Vagina (tissue), 2 donors: ENCODE data around the gene IPO5.
A peak's percentile ranks its signal among the peaks of the same experiment; 100 is the strongest.

ENCODE experiments used
- POLR2A ChIP-seq, 2 donors: fragments of 450-650 bp; IDR thresholded peaks; one replicate each; pipeline ENCODE4 v1.6.1; 2017; ENCODE audit warnings: antibody characterized with exemption in 2 of 2, mild to moderate bottlenecking in 2 of 2, moderate library complexity in 2 of 2
- POLR2AphosphoS5 ChIP-seq, 2 donors: sonication (generic); formaldehyde crosslinking; IDR thresholded peaks; one replicate each; pipeline ENCODE4 v1.9.0; 2017; ENCODE audit warnings: antibody characterized with exemption in 2 of 2, mild to moderate bottlenecking in 2 of 2, low read depth in 1 of 2; ENCODE audit not compliant: insufficient read depth in 1 of 2
- TF ChIP-seq, protein P1 (sequence below), 3 experiments: fragments of 450-650 bp in 2 of 3; fragments of 200-600 bp in 1 of 3; sonication (generic) in 1 of 3; IDR thresholded peaks; one replicate each; pipeline ENCODE4 v1.5.1; 2017 to 2019; ENCODE audit warnings: antibody characterized with exemption in 3 of 3, mild to moderate bottlenecking in 2 of 3, moderate library complexity in 2 of 3

DNA sequence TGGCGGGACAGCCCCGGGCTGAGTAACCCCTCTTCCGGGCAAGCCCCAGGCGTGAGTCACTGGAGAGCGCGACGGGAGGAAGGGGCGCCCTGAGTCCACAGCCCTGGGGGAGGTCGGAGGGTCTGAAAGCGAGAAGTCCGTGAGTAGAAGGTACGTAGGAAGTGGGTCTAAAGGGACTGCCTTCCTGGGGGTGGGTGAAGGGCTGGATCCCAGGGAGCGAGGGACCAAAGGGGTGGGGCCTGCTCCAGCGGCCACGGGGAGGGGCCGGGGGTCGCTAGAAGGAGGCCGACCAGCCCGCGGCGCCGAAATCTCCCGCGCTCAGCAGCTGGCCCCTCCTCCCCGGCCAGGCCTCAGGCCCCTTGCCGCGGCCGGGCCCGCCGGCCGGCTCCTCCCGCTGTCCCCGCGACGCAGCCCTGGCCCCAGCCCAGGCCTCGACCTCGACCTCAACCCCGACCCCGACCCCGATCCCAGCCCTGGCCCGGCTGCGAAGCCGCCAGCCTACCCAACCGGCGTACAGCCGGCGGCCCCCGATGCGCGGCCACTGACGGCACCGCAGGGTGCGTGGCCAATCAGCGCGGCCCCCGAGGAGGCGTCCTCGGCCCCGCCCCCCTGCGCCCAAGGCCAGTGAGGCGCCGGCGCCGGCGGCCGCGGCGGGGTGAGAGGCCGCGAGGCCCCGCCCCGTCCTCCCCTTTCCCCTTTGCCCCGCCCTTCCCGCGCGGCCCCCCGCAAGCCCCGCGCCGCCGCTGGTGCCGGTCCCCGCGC lies 22.6 kb downstream of the IPO5 start:
- TF ChIP-seq, protein P1, sequence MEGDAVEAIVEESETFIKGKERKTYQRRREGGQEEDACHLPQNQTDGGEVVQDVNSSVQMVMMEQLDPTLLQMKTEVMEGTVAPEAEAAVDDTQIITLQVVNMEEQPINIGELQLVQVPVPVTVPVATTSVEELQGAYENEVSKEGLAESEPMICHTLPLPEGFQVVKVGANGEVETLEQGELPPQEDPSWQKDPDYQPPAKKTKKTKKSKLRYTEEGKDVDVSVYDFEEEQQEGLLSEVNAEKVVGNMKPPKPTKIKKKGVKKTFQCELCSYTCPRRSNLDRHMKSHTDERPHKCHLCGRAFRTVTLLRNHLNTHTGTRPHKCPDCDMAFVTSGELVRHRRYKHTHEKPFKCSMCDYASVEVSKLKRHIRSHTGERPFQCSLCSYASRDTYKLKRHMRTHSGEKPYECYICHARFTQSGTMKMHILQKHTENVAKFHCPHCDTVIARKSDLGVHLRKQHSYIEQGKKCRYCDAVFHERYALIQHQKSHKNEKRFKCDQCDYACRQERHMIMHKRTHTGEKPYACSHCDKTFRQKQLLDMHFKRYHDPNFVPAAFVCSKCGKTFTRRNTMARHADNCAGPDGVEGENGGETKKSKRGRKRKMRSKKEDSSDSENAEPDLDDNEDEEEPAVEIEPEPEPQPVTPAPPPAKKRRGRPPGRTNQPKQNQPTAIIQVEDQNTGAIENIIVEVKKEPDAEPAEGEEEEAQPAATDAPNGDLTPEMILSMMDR (IDR thresholded peaks at IDR 0.05): no peak
- peak in 1 of 2 donors; percentile 84 for TF ChIP-seq POLR2A (IDR thresholded peaks at IDR 0.05)
- peak in 1 of 2 donors; percentile 58 for TF ChIP-seq POLR2AphosphoS5 (IDR thresholded peaks at IDR 0.05; ENCODE audit: insufficient read depth in 1 of 2, low read depth in 1 of 2)
